K562 (cell line): ENCODE results near the gene FOXJ1. TPM values are rescaled to one million over a fixed set of nuclear protein-coding genes. Genes with fewer than 3 reads are reported as not detected.

ENCODE experiments used
- ATAC-seq: fragments of 200-7000 bp; cut with Tn5 transposase; 3 replicates; pipeline ENCODE4 v1.9.1; 2020; ENCODE audit warnings: moderate library complexity
- BruUV-seq: library from RNA; stranded (reverse); fragments of 400-500 nt; replicated peaks from 2 replicates; lab custom pipeline; 2021; lab: Mats Ljungman, UMichigan
- CTCF ChIA-PET: fragments of 300-600 bp; formaldehyde crosslinking; extraction: SDS; loops from one replicate; lab custom pipeline; 2021; ENCODE audit warnings: low intra/inter-chr PET ratio; lab: Yijun Ruan, JAX
- POLR2A ChIA-PET: fragments of 300-600, 350-650 bp; sonication (Branson Sonifier 250); formaldehyde crosslinking; extraction: SDS; loops from one replicate; lab custom pipeline; 2021; ENCODE audit warnings: antibody characterized with exemption, inconsistent platforms; lab: Yijun Ruan, JAX
- DNase-seq, 4 experiments: peaks; one replicate each; pipeline versions ENCODE4 v3.0.0 to v3.0.0-alpha.2; 2011 to 2018; ENCODE audit warnings: low spot score in 3 of 4, mixed read lengths in 3 of 4; ENCODE audit errors: extremely low read depth in 1 of 4
- FAIRE-seq: peaks from 2 replicates; lab custom pipeline; 2011; peaks lifted over from hg19 to GRCh38; lab: Jason Lieb, UNC
- H2AFZ ChIP-seq: 2 replicates; pipeline ENCODE4 v1.6.0; 2011; ENCODE audit warnings: low read depth, low read length, control low read depth, inconsistent platforms
- H3K27ac ChIP-seq: fragments of 200-600 bp; 3 replicates; pipeline ENCODE4 v1.8.0; 2011; ENCODE audit warnings: low read depth, mild to moderate bottlenecking, control low read depth, inconsistent platforms, low read length, moderate library complexity, mixed read lengths; ENCODE audit errors: extremely low read depth
- H3K27me3 ChIP-seq, 2 experiments: fragments of 300-600 bp in 1 of 2; 2 replicates in 1 of 2; 3 replicates in 1 of 2; pipeline versions ENCODE4 v1.6.0 to v1.8.0; 2011; ENCODE audit warnings: inconsistent platforms in 2 of 2, low read length in 2 of 2, mild to moderate bottlenecking in 1 of 2, mixed read lengths in 1 of 2, moderate library complexity in 1 of 2; ENCODE audit not compliant: control insufficient read depth in 2 of 2, insufficient read depth in 2 of 2
- H3K36me3 ChIP-seq: fragments of 300-600 bp; 3 replicates; pipeline ENCODE4 v1.8.0; 2011; ENCODE audit warnings: mild to moderate bottlenecking, low read length, inconsistent platforms; ENCODE audit not compliant: control insufficient read depth, insufficient read depth
- H3K4me1 ChIP-seq, 2 experiments: fragments of 200-600 bp in 1 of 2; replicated peaks in 1 of 2; 2 replicates in 1 of 2; 3 replicates in 1 of 2; pipeline versions ENCODE4 v1.5.1 to v1.8.0; 2011; ENCODE audit warnings: inconsistent platforms in 2 of 2, low read length in 2 of 2, mild to moderate bottlenecking in 1 of 2, mixed read lengths in 1 of 2, moderate library complexity in 1 of 2; ENCODE audit not compliant: control insufficient read depth in 2 of 2, insufficient read depth in 2 of 2
- H3K4me2 ChIP-seq: 2 replicates; pipeline ENCODE4 v1.6.1; 2011; ENCODE audit warnings: low read length, control low read depth, inconsistent platforms, mixed read lengths; ENCODE audit not compliant: insufficient read depth
- H3K4me3 ChIP-seq: fragments of 200-600 bp; sonication (generic), shearing (Covaris generic); 2 replicates; pipeline ENCODE4 v1.5.1; 2016; ENCODE audit warnings: control low read depth, inconsistent platforms
- H3K79me2 ChIP-seq: fragments of 200-600 bp; 3 replicates; pipeline ENCODE4 v1.8.0; 2011; ENCODE audit warnings: low read length, inconsistent platforms; ENCODE audit not compliant: control insufficient read depth, insufficient read depth
- H3K9ac ChIP-seq, 2 experiments: 2 replicates each; pipeline versions ENCODE4 v1.6.0 to v1.6.1; 2011; ENCODE audit warnings: low read depth in 2 of 2, low read length in 2 of 2, control low read depth in 1 of 2, inconsistent platforms in 1 of 2, mild to moderate bottlenecking in 1 of 2, mixed read lengths in 1 of 2; ENCODE audit not compliant: insufficient read depth in 1 of 2
- H3K9me1 ChIP-seq: one replicate; pipeline ENCODE4 v1.6.0; 2011; ENCODE audit warnings: inconsistent platforms, mild to moderate bottlenecking, low read length, moderate library complexity; ENCODE audit not compliant: control insufficient read depth, insufficient read depth
- H3K9me3 ChIP-seq: replicated peaks from 2 replicates; pipeline ENCODE4 v1.5.1; 2011; ENCODE audit warnings: low read depth, low read length, inconsistent platforms; ENCODE audit not compliant: control insufficient read depth, insufficient read depth
- H4K20me1 ChIP-seq: replicated peaks from 2 replicates; pipeline ENCODE4 v1.6.1; 2011; ENCODE audit warnings: low read length, inconsistent platforms, mixed read lengths; ENCODE audit not compliant: control insufficient read depth, insufficient read depth
- BRCA1 ChIP-seq, 2 experiments: fragments of 450-650 bp in 1 of 2; sonication (generic) in 1 of 2; formaldehyde crosslinking in 1 of 2; IDR thresholded peaks; 2 replicates each; pipeline versions ENCODE4 v1.5.0 to v1.6.1; 2017 to 2020; ENCODE audit warnings: mild to moderate bottlenecking in 1 of 2, missing genetic modification reagents in 1 of 2
- CBX8 ChIP-seq: fragments of 200-600 bp; sonication (generic); IDR thresholded peaks from 2 replicates; pipeline ENCODE4 v1.6.1; 2012; ENCODE audit warnings: borderline replicate concordance, mixed run types, low read depth, mild to moderate bottlenecking, moderate library complexity, mixed read lengths, low read length, control low read depth, inconsistent platforms; ENCODE audit not compliant: poor library complexity, severe bottlenecking; ENCODE audit errors: extremely low read depth
- DACH1 ChIP-seq: fragments of 450-650 bp; IDR thresholded peaks from 2 replicates; pipeline ENCODE4 v1.6.1; 2018; ENCODE audit not compliant: partially characterized antibody
- DIDO1 ChIP-seq: fragments of 450-650 bp; IDR thresholded peaks from 2 replicates; pipeline ENCODE4 v1.6.1; 2016; ENCODE audit warnings: low read depth, missing biosample characterization, missing genetic modification characterization
- MYC ChIP-seq, 2 experiments: fragments of 250-450 bp in 1 of 2; sonication (Bioruptor Pico) in 1 of 2; IDR thresholded peaks; 2 replicates each; pipeline versions ENCODE4 v1.5.1 to v1.6.1; 2012 to 2021; ENCODE audit warnings: low read depth in 2 of 2, borderline replicate concordance in 1 of 2, improper control_type of control experiment in 1 of 2, low read length in 1 of 2, mild to moderate bottlenecking in 1 of 2, moderate library complexity in 1 of 2
- NCOA1 ChIP-seq: fragments of 450-650 bp; IDR thresholded peaks from 2 replicates; pipeline ENCODE4 v1.6.1; 2016; ENCODE audit warnings: low read depth
- NCOA2 ChIP-seq, 2 experiments: fragments of 450-650 bp; IDR thresholded peaks; 2 replicates each; pipeline ENCODE4 v1.6.1; 2018; ENCODE audit warnings: mild to moderate bottlenecking in 2 of 2, moderate library complexity in 1 of 2; ENCODE audit not compliant: partially characterized antibody in 2 of 2
- NR2F6 ChIP-seq: fragments of 450-650 bp; formaldehyde crosslinking; IDR thresholded peaks from 2 replicates; pipeline ENCODE4 v1.4.0; 2020; ENCODE audit warnings: mild to moderate bottlenecking
- RBM14 ChIP-seq: fragments of 200-400 bp; formaldehyde crosslinking; IDR thresholded peaks from 2 replicates; pipeline ENCODE4 v1.6.1; 2018; ENCODE audit warnings: low read depth, mild to moderate bottlenecking, low read length, moderate library complexity, borderline replicate concordance; ENCODE audit not compliant: insufficient read depth
- TCF7 ChIP-seq: sonication (generic); IDR thresholded peaks from 2 replicates; pipeline ENCODE4 v1.6.1; 2016; ENCODE audit warnings: antibody characterized with exemption, borderline replicate concordance
- ZFP1 ChIP-seq: fragments of 450-650 bp; formaldehyde crosslinking; IDR thresholded peaks from 2 replicates; pipeline ENCODE4 v1.4.0; 2020; ENCODE audit warnings: mild to moderate bottlenecking, mixed read lengths
- ZNF384 ChIP-seq: IDR thresholded peaks from 2 replicates; pipeline ENCODE4 v1.6.1; 2012; ENCODE audit warnings: low read depth, low read length, improper control_type of control experiment
- ZNF717 ChIP-seq: fragments of 250-450 bp; sonication (Bioruptor Pico); IDR thresholded peaks from 2 replicates; pipeline ENCODE4 v1.5.0; 2021
- WGBS: fragments of 100-300 bp; shearing (Covaris generic); methylation state at CpG from one replicate; pipeline ENCODE4 v1.1.6; 2016; ENCODE audit warnings: low coverage, mixed read lengths; ENCODE audit not compliant: insufficient coverage; ENCODE audit errors: missing lambda C conversion rate; 5-methylcytosine and 5-hydroxymethylcytosine counted together
- in situ Hi-C: fragments of 300-500 bp; cut with MboI; formaldehyde crosslinking; loops from 4 replicates; pipeline ENCODE4 v1.15.0; 2018; ENCODE audit warnings: inconsistent platforms, mixed read lengths
- intact Hi-C: fragments of 100-400 bp; cut with micrococcal nuclease; formaldehyde crosslinking; loops from 2 replicates; pipeline ENCODE4 v1.14.2; 2022
- polyA plus RNA-seq, 8 experiments: library from polyadenylated mRNA; depleted of rRNA in 4 of 8; stranded (reverse) in 5 of 8; unstranded in 3 of 8; fragments of >200 nt; fragmentation: Nextera tagmentation in 2 of 8; fragmentation: Illumina TruSeq in 1 of 8; extraction: Ambion mirVana in 2 of 8; extraction: Trizol in 1 of 8; gene quantifications; 2 replicates each; pipeline versions ENCODE4 v1.2.1 to v1.2.3, GENCODE V29; 2011 to 2014; ENCODE audit warnings: inconsistent platforms in 1 of 8, missing spikeins in 1 of 8
- total RNA-seq, 7 experiments: library from RNA; depleted of rRNA in 6 of 7; stranded (reverse); fragments of >200 nt in 6 of 7; fragmentation: Illumina TruSeq in 2 of 7; extraction: Trizol in 2 of 7; gene quantifications; 2 replicates each; pipeline versions ENCODE4 v1.2.1 to v1.2.3, GENCODE V29; 2011 to 2021; ENCODE audit warnings: low replicate concordance in 1 of 7
- TF ChIP-seq, protein P1 (sequence below): sonication (generic); formaldehyde crosslinking; IDR thresholded peaks from 2 replicates; pipeline ENCODE4 v1.8.1; 2023; ENCODE audit warnings: mild to moderate bottlenecking, missing genetic modification reagents

FOXJ1 gene
- total and polyA plus RNA-seq, 9 of the 15 experiments (the other 6 are each of a cell fraction or from before 2014, with no cell fraction given) = 0.07 TPM; not detected in 8

DNA sequence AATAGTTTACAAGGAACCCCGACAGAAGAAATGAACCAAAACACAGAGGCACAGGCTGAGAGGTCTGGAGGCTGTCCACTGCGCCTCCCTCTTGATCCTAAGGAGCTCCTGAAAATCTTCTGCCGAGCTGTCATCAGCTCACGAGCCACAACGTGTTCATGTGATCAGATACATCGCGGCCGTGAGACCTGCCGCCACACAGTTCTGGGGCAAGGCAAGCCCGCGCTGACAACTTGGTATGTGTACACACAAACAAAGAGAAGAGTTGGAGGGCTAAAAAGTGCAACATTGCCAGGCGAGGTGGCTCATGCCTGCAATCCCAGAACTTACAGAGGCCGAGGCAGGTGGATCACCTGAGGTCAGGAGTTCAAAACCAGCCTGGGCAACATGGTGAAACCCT is 45.1 kb downstream of the FOXJ1 start:
- H4K20me1 ChIP-seq = no peaks in the 10 kb centered on the region; the same call in 1 of the 2 replicates
- WGBS = 84% methylated on average over 9 of the region's 13 CpGs
- H3K9ac ChIP-seq = no peak overlapping the region
- DNase-seq (no peak), ATAC-seq (no peak), FAIRE-seq (no peak)
- intact Hi-C loops (no loop called here), in situ Hi-C loops (no loop called here)
- no peaks in the 10 kb centered on the region for H3K9me3 ChIP-seq
- TF ChIP-seq, protein P1, sequence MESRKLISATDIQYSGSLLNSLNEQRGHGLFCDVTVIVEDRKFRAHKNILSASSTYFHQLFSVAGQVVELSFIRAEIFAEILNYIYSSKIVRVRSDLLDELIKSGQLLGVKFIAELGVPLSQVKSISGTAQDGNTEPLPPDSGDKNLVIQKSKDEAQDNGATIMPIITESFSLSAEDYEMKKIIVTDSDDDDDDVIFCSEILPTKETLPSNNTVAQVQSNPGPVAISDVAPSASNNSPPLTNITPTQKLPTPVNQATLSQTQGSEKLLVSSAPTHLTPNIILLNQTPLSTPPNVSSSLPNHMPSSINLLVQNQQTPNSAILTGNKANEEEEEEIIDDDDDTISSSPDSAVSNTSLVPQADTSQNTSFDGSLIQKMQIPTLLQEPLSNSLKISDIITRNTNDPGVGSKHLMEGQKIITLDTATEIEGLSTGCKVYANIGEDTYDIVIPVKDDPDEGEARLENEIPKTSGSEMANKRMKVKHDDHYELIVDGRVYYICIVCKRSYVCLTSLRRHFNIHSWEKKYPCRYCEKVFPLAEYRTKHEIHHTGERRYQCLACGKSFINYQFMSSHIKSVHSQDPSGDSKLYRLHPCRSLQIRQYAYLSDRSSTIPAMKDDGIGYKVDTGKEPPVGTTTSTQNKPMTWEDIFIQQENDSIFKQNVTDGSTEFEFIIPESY = peak; percentile 81
- TF ChIP-seq NR2F6 (CRISPR knock-in tag) = no peak
- no peaks in the 10 kb centered on the region for H3K27me3 ChIP-seq
- no peak overlapping the region for H3K27ac ChIP-seq
- H3K4me3 ChIP-seq = no peak overlapping the region
- H3K9me1 ChIP-seq = no peaks in the 10 kb centered on the region
- ChIA-PET CTCF (no interaction called here), POLR2A (interaction anchor here (1.5 kb wide), 1 partner anchor 9 kb away, joined by 4 read pairs; no protein-coding TSS in a partner anchor)
- no TSS peak for BruUV-seq
- no peak overlapping the region for H2AFZ ChIP-seq
- H3K36me3 ChIP-seq = peaks cover 64% of the 10 kb centered on the region; the same call in 2 of the 3 replicates
- no peaks in the 10 kb centered on the region for H3K79me2 ChIP-seq
- no peak overlapping the region for H3K4me2 ChIP-seq
- H3K4me1 ChIP-seq = peaks cover 9 to 10% of the 10 kb centered on the region in 2 experiments; a peak in 3 of 5 replicates

GRCh38 chr17:76094046-76094445 is 47.0 kb downstream of the FOXJ1 start:
- ChIA-PET POLR2A (interaction anchor here (0.6 to 2.5 kb wide), 7 partner anchors 10 to 319 kb away, joined by 3 to 8 read pairs (median 3); no protein-coding TSS in a partner anchor), CTCF (no interaction called here)
- TF ChIP-seq RBM14 (no peak), MYC (IDR thresholded peaks at IDR 0.05; ENCODE audit: low read depth, low read length) (no peak), MYC (CRISPR knock-in tag; IDR thresholded peaks at IDR 0.05; ENCODE audit: borderline replicate concordance, low read depth) (no peak), DIDO1 (tag) (no peak), CBX8 (no peak), BRCA1 (IDR thresholded peaks at IDR 0.05) (no peak), BRCA1 (CRISPR knock-in tag; IDR thresholded peaks at IDR 0.05) (no peak), ZNF717 (CRISPR knock-in tag) (no peak), NCOA2 (IDR thresholded peaks at IDR 0.05; ENCODE audit: partially characterized antibody in 2 of 2) (no peak), TCF7 (no peak), DACH1 (no peak), ZFP1 (CRISPR knock-in tag) (no peak), NCOA1 (no peak), ZNF384 (no peak)

More at GRCh38 chr17:76094046-76094445, 47.0 kb downstream of the FOXJ1 start:
- WGBS = 92% methylated on average over 11 of the region's 11 CpGs
- H3K27ac ChIP-seq = no peak overlapping the region
- in situ Hi-C loops (no loop called here), intact Hi-C loops (no loop called here)
- H3K27me3 ChIP-seq = no peaks in the 10 kb centered on the region
- no peaks in the 10 kb centered on the region for H3K9me3 ChIP-seq
- no peak overlapping the region for H3K4me2 ChIP-seq
- no peaks in the 10 kb centered on the region for H3K9me1 ChIP-seq
- H4K20me1 ChIP-seq = no peaks in the 10 kb centered on the region; the same call in 1 of the 2 replicates
- BruUV-seq = no TSS peak
- FAIRE-seq (no peak), DNase-seq (no peak), ATAC-seq (no peak)
- peaks cover 67% of the 10 kb centered on the region; the same call in 2 of the 3 replicates for H3K36me3 ChIP-seq
- H2AFZ ChIP-seq = no peak overlapping the region
- H3K4me3 ChIP-seq = no peak overlapping the region
- no peaks in the 10 kb centered on the region for H3K79me2 ChIP-seq
- no peak overlapping the region for H3K9ac ChIP-seq
- H3K4me1 ChIP-seq = peaks cover 9 to 10% of the 10 kb centered on the region in 2 experiments; a peak in 3 of 5 replicates
